ENCODE measurements around the gene MOGAT2.

The MOGAT2 gene

DNA sequence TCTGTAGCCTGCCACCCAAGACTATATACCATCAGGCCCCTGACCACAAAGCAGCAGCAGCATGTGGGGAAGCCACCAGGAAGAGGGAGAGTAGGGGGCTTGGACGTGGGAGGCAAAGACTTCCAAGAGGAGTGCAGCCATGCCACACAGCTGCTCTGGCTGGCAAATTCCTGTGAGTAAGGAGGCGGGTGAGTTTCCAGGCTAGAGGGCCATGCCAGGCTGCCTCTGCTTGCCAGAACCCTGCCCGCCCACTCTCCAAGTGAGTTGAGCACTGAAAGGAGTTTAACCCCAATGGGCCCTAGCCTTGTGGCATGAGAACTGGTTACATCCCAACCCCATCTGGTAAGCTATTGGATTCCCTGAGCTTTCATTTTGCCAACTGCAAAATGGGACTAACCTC lies 46.2 kb downstream of the MOGAT2 start:
- Histone ChIP-seq H3K4me1 (ENCODE audit: insufficient read depth, low read length, severe bottlenecking) (peaks cover 9% of the 10 kb centered on the region), H3F3A (ENCODE audit: insufficient read depth, low read length) (no peaks in the 10 kb centered on the region), H3K9me2 (ENCODE audit: low read depth, low read length) (no peaks in the 10 kb centered on the region), H4K20me1 (ENCODE audit: insufficient read depth, low read length) (no peaks in the 10 kb centered on the region), H3K4me3 (ENCODE audit: low read depth, low read length, poor library complexity, severe bottlenecking) (no peak overlapping the region), H3K9ac (ENCODE audit: low read length) (no peak overlapping the region), H3K27me3 (ENCODE audit: insufficient read depth, low read length) (no peaks in the 10 kb centered on the region), H3K4me2 (ENCODE audit: low read length) (no peak overlapping the region), H2AFZ (ENCODE audit: low read length) (no peak overlapping the region), H3K79me2 (ENCODE audit: insufficient read depth, low read length) (no peaks in the 10 kb centered on the region), H3K27ac (ENCODE audit: low read depth, low read length, poor library complexity, severe bottlenecking) (no peak overlapping the region), H3K36me3 (ENCODE audit: insufficient read depth, low read length) (no peaks in the 10 kb centered on the region), H3K9me3 (ENCODE audit: low read length) (no peaks in the 10 kb centered on the region)
- no peak for TF ChIP-seq EZH2 (IDR thresholded peaks at IDR 0.05; ENCODE audit: borderline replicate concordance, low read length)
- TF ChIP-seq, protein P1, sequence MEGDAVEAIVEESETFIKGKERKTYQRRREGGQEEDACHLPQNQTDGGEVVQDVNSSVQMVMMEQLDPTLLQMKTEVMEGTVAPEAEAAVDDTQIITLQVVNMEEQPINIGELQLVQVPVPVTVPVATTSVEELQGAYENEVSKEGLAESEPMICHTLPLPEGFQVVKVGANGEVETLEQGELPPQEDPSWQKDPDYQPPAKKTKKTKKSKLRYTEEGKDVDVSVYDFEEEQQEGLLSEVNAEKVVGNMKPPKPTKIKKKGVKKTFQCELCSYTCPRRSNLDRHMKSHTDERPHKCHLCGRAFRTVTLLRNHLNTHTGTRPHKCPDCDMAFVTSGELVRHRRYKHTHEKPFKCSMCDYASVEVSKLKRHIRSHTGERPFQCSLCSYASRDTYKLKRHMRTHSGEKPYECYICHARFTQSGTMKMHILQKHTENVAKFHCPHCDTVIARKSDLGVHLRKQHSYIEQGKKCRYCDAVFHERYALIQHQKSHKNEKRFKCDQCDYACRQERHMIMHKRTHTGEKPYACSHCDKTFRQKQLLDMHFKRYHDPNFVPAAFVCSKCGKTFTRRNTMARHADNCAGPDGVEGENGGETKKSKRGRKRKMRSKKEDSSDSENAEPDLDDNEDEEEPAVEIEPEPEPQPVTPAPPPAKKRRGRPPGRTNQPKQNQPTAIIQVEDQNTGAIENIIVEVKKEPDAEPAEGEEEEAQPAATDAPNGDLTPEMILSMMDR (IDR thresholded peaks at IDR 0.05; ENCODE audit: low read length), result no peak

DNA sequence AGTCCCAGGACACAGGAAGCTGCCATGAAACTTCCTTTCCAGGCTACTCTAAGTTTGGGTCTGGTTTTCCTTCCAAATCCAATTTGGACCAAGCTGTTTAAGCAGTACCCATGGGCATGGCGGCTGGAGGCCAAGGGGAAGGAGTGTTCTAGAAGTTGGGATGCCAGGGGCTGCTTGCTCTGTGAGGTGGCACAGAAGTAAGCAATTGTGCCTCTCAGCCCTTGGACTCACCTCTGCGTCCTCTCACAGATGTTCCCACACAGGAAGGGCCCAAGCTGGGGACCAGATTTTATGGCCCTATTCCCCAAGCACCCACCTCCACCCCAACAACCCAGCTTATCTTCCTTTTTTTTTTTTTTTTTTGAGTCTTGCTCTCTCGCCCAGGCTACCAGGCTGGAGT lies 47.5 kb downstream of the MOGAT2 start:
- Histone ChIP-seq H3K27ac (ENCODE audit: low read depth, low read length, poor library complexity, severe bottlenecking) (no peak overlapping the region), H3K9ac (ENCODE audit: low read length) (no peak overlapping the region), H3K4me3 (ENCODE audit: low read depth, low read length, poor library complexity, severe bottlenecking) (no peak overlapping the region), H3K4me1 (ENCODE audit: insufficient read depth, low read length, severe bottlenecking) (peaks cover 19% of the 10 kb centered on the region), H3K4me2 (ENCODE audit: low read length) (no peak overlapping the region), H3K36me3 (ENCODE audit: insufficient read depth, low read length) (no peaks in the 10 kb centered on the region), H3F3A (ENCODE audit: insufficient read depth, low read length) (no peaks in the 10 kb centered on the region), H3K9me2 (ENCODE audit: low read depth, low read length) (no peaks in the 10 kb centered on the region), H3K27me3 (ENCODE audit: insufficient read depth, low read length) (0 out of 2 replicates have a peak, but pooled peaks cover 6% of the 10 kb centered on the region), H2AFZ (ENCODE audit: low read length) (no peak overlapping the region), H3K9me3 (ENCODE audit: low read length) (no peaks in the 10 kb centered on the region), H4K20me1 (ENCODE audit: insufficient read depth, low read length) (no peaks in the 10 kb centered on the region), H3K79me2 (ENCODE audit: insufficient read depth, low read length) (no peaks in the 10 kb centered on the region)
- TF ChIP-seq, protein P1 (IDR thresholded peaks at IDR 0.05; ENCODE audit: low read length), result no peak

DNA sequence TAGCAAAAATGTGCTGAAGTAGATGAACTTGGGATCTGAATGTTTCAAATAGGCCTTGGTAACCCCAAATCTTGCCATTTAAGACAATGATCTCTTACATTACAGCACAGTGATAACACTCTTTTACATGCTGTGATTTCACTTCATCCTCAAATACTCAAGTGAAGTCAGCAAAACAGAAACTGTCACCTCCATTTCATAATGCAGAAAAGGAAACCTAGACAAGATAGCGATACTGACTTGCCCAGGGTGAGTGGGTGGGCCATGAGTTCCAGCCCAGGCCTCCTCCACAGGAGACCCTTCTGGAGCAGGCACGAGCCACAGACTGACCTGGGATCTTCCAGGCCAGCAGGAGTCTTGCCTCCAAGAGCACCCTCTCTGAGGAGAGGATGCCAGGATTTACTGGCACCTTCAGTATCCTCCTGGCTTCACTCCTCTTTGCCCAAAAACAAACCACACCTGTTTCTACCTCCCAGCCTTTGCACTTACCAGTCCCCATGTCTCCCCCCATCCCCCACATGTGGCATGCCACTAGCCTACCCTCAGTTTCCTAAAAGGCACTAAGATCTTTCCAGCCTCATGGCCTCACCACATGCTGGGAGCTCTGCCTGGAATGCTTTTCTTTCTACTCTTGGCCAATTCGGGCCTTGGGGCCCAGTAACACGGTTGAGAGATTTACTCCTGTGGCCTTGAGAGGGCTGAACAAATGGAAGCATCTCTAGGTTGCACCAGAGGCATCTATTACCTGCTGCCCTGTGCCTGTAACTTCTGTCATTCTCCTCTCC lies 49.0 kb downstream of the MOGAT2 start:
- H3F3A ChIP-seq (ENCODE audit: insufficient read depth, low read length), result no peaks in the 10 kb centered on the region
- TF ChIP-seq, protein P1 (IDR thresholded peaks at IDR 0.05; ENCODE audit: low read length), result no peak
- TF ChIP-seq EZH2 (IDR thresholded peaks at IDR 0.05; ENCODE audit: borderline replicate concordance, low read length), result no peak
- H3K27me3 ChIP-seq (ENCODE audit: insufficient read depth, low read length), result 0 out of 2 replicates have a peak, but pooled peaks cover 6% of the 10 kb centered on the region
- H2AFZ ChIP-seq (ENCODE audit: low read length), result no peak overlapping the region
- no peaks in the 10 kb centered on the region for H4K20me1 ChIP-seq (ENCODE audit: insufficient read depth, low read length)
- peaks cover 19% of the 10 kb centered on the region for H3K4me1 ChIP-seq (ENCODE audit: insufficient read depth, low read length, severe bottlenecking)
- H3K36me3 ChIP-seq (ENCODE audit: insufficient read depth, low read length), result no peaks in the 10 kb centered on the region
- no peak overlapping the region for H3K9ac ChIP-seq (ENCODE audit: low read length)
- H3K79me2 ChIP-seq (ENCODE audit: insufficient read depth, low read length), result no peaks in the 10 kb centered on the region
- H3K4me2 ChIP-seq (ENCODE audit: low read length), result no peak overlapping the region
- no peak overlapping the region for H3K4me3 ChIP-seq (ENCODE audit: low read depth, low read length, poor library complexity, severe bottlenecking)
- no peak overlapping the region for H3K27ac ChIP-seq (ENCODE audit: low read depth, low read length, poor library complexity, severe bottlenecking)
- H3K9me2 ChIP-seq (ENCODE audit: low read depth, low read length), result no peaks in the 10 kb centered on the region
- H3K9me3 ChIP-seq (ENCODE audit: low read length), result no peaks in the 10 kb centered on the region
